ENCODE data around the gene CFDP1.

GRCh38 chr16:75420987-75421819 lies 12.1 kb downstream of the CFDP1 start:
- TF ChIP-seq CTCF (IDR thresholded peaks at IDR 0.05): no peak
- TF ChIP-seq EP300 (IDR thresholded peaks at IDR 0.05): no peak

Measured in upper lobe of left lung (tissue), 4 donors.